Daoy (cell line): ENCODE measurements around the gene DLG5. TPM values are rescaled to one million over a fixed set of nuclear protein-coding genes. Genes with fewer than 3 reads are reported as not detected.

Experiments used
- DNase-seq: peaks from one replicate; pipeline ENCODE4 v3.0.0-alpha.2; 2015; ENCODE audit warnings: low read depth
- total RNA-seq: library from RNA; depleted of rRNA; stranded (reverse); fragments of >200 nt; shearing (Covaris generic); gene quantifications from 2 replicates; pipeline ENCODE4 v1.2.3, GENCODE V29; 2014

DLG5 gene
- total RNA-seq, 1 experiment from 2014 or later, result 8.6 TPM

DNA sequence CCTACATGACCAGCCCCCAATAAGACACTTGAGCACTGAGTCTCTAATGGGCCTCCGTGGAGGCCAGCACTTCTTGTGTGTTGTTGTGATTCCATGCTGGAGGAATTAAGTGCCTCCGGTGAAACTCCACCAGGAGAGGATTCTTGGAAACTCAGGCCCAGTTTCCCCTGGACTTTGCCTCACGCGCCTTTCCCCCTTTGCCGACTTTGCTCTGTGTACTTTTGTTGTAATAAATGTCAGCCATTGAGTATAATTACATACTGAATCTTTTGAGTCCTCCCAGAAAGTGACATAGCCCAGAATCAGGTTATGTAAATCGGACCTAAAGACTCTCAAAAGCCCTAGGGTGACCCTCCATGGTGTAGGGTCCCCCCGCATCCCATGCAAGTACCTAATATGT lies 82.4 kb downstream of the DLG5 start:
- no peak for DNase-seq

GRCh38 chr10:77843264-77843663 lies 83.3 kb downstream of the DLG5 start:
- no peak for DNase-seq

DNA sequence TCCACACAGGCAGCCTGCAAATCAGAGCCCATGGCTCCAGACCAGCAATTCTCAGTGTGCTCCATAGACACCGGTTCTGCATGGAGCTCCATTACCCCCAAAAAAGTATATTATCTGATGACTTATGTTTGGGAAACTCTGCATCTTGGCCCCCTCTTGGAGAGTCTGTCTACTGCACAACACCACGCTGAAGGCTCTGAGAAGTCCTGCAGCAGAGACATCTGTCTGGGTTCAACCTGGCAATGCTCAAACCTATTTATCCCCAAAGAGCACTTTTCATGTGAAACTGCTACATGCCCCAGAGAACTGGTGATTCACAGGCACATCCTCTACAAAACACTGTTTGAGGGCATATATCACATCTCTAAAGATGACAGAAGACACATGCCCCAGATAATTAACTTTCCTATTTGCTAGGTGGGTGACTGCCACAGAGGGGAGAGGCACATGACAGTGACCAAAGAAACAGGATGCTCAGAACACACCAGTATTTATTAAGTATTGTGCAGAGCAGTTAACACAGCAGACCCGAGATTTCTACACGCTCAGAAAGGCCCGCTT lies 83.8 kb downstream of the DLG5 start:
- DNase-seq, result no peak

GRCh38 chr10:77841711-77842375 lies 84.7 kb downstream of the DLG5 start:
- DNase-seq, result no peak

- DNase-seq, result no peak
These were observed 85.9 kb downstream of the DLG5 start for GRCh38 chr10:77840636-77841035.

DNA sequence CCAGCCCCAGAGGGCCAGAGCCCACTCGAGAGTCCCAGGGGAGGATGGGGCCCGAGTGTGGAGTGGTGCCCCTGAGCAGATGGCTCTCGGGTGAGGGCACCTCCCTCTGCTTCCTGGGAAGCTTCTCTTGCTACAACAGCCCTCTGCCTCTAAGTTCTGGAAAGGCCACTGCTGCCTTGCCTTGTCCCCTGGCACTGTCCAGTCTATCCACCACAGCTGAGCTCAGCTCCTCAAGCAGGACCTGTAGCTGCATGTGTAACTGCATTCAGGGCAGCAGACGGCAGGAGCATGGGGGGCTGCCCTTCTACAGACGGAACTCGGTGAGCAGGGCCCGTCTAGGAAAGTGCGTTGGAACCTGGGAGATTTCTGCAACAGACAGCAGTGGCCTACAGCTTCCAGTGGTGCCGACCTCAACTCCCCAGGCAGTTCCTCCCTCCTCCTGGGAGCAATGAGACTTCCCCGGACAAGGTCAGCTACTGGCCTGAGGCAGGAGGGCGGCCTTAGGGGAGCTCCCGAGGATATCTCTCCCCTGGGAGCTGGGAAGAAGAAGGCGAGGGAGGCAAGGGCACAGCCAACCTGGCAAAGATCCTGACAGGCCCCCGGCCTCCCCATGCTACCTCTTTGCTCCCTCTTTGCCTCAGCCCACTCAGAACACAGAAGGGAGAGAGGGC lies 88.5 kb downstream of the DLG5 start:
- no peak for DNase-seq

DNA sequence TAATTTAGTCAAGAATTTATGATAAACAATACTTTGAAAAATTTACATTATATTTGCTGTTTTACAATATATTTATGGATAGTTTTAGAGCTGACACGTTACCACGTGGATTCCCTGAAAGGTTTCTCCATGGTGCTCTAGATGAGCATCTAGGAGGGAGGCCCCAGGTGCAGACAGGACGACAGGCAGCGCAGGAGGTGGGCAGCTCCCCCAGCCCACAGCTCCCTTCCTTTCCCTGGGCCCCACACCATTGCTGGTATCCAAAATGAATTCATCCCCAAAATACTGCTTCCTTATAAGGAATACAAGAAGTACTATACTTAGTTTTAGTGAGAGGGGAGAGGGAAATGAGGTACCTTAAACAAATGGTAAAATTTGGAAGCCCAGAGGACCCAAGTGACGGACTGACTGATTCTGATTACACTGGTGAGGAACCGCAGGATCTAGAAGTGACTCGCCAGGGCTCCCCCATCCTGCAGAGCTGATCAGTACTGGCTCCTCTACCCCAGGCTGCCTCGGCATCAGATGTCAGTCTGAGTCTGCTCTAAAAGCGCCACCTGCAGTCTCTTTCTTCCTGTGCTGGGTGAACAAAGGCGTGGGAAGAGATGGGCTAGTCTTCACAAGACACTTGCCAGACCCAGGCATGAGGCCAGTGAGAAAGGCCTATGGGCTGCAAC lies 89.2 kb downstream of the DLG5 start:
- DNase-seq, result peak; percentile 40

GRCh38 chr10:77836299-77836820 lies 90.2 kb downstream of the DLG5 start:
- no peak for DNase-seq

DNA sequence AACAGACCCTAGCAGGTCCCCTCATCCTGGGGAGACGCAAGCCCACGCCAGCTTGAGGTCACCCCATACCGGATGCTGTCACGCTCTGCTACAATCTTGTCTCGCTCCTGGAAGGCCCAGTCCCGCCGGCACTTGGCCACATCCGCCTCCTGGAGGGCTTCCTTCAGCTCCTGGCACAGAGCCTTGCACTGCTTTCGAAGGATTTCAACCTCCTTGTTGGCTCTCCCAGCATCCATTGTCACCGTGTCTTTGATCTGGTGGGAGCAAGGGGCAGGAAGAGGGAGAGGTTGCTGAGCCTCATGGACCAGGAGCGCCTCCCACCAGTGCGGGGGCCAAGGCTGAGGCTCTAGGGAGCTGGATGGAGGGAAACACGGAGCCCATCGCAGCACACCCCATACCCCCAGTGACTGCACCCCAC lies 90.9 kb downstream of the DLG5 start:
- peak; percentile 51 for DNase-seq

DNA sequence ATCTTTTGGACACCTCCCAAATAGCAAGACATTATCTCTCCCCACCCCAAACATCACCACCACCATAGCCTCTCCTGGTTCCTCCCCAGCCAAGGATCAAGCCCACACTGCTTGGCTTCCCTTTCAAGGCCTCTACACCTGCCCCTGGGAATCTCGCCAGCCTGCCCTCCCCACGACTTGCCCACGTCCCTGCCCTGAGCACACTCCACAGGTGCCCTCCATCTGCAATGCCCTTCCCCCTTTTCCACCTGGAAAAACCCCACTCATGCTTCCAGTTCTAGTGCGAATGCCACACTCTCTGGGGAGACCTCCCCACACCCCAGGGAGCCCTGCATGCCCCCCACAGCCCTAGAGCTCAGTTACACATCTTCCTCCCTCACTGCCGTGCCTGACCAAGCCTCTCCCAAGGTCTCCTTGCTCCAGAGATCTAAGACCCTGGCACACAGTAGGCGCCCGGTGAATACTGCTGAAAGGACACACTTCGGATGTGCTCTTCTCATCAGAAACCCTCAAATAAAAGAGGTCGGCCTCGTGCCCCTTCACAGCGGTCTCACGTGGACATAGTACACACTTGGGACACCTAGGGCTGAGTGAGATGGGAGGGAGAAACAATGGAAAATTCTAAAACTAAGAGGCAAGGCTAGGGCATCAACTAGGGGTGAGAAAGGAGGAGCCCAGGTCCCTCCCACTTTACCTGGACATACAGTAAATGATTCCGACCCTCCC lies 91.4 kb downstream of the DLG5 start:
- DNase-seq, result no peak

- no peak for DNase-seq
These were observed 92.0 kb downstream of the DLG5 start for GRCh38 chr10:77834540-77834939.

DNA sequence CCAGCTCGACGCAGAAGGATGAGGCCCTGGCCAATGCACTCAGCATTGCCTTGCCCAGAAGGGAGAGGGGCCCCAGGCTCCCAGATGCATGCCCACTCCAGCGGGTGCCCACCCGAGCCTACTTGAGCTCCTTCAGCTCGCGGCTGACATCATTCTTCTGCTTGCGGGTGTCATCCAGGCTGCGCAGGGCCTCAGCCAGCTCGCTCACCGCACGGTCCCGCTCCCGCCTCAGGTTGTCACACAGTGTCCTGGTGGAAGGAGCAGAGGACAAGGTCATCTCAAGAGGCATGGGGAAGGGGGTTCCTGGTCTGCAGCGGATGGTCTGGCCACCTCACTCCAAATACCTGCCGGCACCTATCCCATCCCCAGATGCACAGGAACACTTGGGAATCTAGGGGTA lies 92.8 kb downstream of the DLG5 start:
- no peak for DNase-seq

GRCh38 chr10:77833225-77833624 lies 93.3 kb downstream of the DLG5 start:
- no peak for DNase-seq

DNA sequence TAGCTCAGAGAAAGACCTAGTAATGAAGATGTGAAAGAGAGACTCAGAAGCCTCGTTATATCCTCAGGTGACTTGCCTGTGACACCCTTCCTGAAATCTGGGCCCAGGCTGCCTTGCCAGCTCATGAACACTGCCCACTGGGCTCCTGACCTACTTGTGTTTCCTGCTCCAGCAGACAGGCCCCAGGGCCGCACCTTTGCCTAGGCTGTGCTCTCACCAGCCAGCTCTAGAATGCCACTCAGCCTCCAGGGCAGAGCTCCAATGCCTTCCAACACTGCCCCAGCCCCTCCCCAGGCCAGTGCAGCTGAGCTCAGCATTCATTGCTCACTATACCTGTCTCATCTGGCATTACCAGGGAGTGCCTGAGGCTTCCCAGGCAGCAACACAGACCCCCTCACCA lies 94.3 kb downstream of the DLG5 start:
- DNase-seq, result no peak

DNA sequence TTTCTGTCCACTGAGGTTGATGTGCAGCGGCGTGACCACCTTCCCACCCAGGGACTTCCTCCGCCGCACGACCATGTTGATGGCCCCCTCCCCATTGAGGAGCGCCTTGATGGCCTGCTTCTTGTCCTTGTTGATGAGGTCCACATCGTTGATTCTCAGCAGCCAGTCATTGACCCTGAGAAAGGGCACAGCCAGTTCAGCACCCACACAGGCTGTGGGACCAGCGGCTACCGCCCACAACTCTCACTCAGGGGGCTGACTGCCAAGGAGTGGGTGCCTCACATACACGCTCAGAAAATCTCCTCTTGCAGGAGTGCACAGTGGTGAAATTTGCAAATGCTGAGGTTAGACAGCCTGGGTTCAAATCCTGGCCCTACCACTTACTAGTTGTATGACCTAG lies 97.2 kb downstream of the DLG5 start:
- no peak for DNase-seq

GRCh38 chr10:77828377-77828776 lies 98.2 kb downstream of the DLG5 start:
- no peak for DNase-seq

GRCh38 chr10:77827366-77827765 lies 99.2 kb downstream of the DLG5 start:
- no peak for DNase-seq

GRCh38 chr10:77825965-77826364 lies 100.6 kb downstream of the DLG5 start:
- no peak for DNase-seq

DNA sequence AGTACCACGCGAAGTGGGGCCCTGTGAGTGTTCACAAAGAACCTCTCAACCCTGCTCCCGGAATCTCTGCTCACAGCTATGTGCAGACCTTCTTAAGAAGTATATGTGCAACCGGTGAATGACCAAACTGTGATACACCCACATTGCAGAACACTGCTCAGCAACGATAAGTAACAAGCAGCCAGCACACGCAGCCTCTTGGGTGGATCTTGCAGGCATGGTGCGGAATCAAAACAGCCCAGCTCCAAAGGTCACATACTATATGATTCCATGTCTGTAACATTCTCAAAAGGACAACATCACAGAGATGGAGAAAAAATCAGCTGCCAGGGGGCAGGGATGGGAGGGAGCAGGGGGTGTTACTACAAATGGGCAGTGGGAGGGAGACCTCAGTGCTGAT lies 101.6 kb downstream of the DLG5 start:
- no peak for DNase-seq

GRCh38 chr10:77823811-77824542 lies 102.6 kb downstream of the DLG5 start:
- DNase-seq, result no peak

DNA sequence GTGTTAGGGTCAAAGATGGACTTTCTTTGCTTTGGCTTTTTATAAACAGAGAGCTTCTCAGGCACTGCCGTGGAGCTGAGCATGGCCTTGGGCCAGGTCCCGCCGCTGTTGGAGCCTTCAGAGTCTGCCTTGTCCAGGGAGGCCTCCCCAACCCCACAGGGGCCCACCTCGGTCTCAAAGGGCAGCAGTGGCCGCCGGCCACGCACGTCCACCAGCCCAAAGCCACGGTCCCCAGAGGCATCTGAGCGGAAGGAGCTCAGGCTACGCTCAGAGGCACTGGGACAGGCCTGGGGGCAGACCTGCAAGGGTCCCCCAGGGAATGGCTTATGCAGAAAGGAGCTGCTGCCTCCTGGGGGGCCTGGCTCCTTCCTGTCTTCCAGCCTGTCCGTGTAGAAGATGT lies 105.0 kb downstream of the DLG5 start:
- no peak for DNase-seq
